NOMO-1 treated with DMSO at 0.1 percent for 48 hours (cell line): ENCODE data around the gene ZNF750.

Experiments
- DNase-seq: peaks from one replicate; lab custom pipeline; 2025; ENCODE audit not compliant: unreplicated experiment; lab: John Stamatoyannopoulos, UW

ZNF750 gene

DNA sequence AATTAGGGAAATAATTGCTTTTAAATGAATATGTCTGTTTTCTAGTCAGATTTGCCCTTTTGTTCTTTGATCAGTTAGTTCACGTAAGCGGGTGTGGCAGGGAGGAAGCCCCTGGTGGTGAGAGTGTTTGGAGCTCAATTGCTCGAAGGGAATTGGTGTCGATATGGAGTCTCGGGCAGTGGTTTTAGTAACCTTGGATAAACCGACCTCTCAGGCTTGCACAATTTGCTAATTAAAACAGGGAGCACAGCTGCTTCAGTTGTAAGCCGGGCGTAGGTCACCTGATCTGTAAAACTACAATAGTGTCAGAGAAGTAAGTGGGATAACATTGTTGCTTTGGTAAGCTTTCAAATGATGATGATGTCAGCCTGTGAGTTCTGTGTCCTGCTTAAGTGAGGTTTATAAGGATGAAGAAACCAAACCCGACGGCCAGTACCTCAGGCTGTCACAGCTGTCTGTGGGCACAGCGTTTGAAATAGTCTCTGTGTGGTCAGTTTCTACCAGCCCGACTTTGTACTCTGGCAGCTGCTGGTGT is 2.9 kb downstream of the ZNF750 start:
- DNase-seq: peak; percentile 80

DNA sequence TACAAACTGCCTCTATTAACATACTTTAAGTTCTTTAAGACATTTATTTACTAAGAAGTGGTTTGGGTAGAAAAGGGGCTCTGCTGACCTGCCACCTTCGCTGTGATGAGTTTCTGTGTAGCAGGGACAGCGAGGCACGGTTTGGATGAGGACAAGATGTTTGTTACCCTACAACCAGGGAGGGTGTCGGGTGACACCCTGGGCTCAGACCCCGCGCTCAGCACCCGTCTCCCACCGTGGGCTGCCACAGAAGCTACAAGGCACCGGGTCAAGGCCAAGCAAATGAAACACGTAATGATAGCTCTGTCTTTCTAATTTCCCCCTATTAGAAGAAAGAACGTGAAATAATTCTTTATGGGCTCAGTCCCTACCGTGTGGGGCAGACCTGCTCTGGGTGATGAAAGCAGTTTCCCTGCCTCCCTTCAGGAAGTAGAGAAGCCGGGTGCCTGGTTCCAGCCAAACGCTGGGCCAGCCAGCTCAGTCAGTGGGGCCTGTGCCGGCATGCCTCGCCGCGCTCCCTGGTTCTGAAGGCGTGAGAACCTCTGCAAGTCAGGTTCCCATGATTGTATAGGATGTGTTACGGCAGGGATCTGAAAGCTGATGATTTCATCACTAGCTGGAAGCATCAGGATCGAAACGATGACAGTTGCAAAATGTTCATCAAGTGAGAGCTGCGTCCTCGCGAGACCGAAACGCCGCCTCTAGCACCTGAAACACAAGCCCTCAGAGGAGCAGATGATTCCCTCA is 3.9 kb downstream of the ZNF750 start:
- no peak for DNase-seq

DNA sequence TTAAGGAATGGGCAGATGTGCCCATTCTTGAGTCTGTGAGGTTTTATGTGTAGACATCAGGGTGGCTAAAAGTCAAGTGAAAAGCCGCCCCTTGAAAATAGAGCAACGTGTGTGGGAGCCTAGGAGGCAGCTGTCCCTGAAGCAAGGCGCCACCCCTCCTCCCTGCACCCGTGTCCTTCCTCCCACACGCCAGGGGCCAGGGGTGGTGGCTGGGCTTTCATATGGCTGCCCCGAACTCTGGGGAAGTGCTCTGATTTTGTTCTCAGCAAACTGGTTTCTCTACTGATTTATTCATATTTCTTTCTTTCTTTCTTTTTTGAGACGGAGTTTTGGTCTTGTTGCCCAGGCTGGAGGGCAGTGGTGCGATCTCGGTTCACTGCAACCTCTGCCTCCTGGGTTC is 4.7 kb downstream of the ZNF750 start:
- DNase-seq: no peak

- no peak for DNase-seq
Observed at GRCh38 chr17:82832881-82833475, 6.8 kb downstream of the ZNF750 start.

DNA sequence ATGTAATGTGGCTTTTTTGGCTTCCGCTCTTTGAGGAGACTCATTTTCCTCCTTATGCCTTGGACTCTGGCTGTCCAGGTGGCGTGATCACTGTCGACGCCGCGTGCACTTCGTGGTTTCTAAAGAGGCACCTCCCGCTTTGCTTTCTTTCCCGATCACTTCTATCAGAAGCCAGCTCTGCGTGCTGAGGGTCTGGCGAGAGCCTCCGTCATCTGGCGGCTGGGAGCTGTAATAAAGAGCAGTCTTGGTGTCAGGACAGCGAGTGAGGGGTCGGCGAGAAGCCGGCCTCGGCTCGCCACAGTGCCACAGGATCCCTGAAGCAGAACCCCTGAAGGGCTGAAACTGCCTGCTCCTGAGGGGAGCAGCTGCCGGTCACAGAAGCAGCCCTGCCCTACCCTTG is 7.4 kb downstream of the ZNF750 start:
- no peak for DNase-seq

- no peak for DNase-seq
Observed at GRCh38 chr17:82831818-82832200, 8.0 kb downstream of the ZNF750 start.

DNA sequence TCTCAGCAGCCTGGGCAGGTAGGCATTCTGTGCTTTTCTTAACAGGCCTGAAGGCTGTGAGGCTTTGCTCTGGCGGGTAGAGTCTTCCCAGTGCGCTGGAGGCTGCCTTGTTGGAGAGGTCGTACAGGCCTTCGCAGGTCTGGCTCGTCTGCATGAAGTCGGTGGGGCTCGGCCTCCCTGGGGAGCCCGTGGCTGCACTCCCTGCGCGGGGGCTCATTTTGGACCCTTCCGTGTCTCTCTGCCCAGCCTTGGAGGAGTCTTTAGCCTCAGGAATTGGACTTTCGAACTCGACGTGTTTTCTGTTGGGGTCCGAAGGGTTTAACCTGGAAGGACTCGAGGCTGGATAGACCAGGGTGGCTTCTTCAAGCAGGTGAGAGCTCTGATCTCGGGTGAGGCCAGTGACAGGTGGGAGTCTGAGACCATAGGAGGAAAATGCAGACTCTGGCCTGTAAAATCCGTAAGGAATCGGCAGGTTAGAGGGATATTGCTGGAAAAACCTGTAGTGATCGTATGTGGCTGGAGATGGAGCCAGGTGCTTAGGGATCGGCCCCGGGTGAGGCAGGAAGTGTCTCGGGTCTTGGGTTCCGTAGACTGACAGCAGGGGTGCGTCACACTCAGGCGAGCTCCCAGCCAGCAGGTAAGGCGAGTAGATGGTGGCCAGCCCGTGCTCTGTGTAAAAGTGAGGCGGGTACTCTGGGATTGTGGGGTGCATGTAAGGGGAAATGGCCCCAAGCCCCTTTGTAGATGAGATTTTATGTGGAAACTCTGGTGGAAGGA is 8.6 kb downstream of the ZNF750 start:
- no peak for DNase-seq

DNA sequence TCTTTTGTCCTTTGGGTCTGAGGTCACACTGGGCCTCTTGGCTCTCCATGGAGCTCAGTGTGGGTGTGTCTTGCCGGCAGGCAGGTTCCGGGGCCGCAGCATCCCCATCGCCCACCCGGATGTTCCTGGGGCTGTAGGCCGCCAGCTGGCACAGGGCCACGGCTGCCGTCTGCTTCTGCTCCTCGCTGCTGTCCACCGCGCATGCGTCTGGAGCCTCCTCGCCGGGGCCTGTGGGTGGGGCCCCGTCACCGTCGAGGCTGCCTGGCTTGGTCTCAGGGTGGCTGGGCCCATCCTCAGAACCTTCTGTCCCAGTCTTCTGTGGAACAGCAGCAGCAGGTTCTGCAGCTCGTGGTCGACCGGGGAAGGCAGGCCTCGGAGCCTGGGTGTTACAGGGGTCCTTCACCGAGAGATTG is 9.6 kb downstream of the ZNF750 start:
- no peak for DNase-seq

- DNase-seq: no peak
Observed at GRCh38 chr17:82828875-82829487, 10.8 kb downstream of the ZNF750 start.

GRCh38 chr17:82826956-82827355 is 12.9 kb downstream of the ZNF750 start:
- DNase-seq: no peak

DNA sequence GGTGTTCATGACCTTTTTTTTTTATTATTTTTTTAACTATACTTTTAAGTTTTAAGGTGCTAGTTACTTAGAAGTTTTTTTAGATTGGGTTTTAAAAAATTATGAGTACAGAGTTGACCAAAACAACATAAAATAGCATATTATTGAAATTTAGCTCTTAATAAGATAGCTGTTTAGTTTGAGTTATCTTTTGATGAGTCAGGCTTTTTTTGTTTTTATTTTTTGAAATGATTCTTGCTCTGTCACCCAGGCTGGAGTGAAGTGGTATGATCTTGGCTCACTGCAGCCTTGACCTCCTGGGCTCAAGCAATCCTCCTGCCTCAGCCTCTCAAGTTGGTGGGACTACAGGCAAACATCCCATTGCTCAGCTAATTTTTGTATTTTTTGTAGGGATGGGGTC is 13.6 kb downstream of the ZNF750 start:
- no peak for DNase-seq

DNA sequence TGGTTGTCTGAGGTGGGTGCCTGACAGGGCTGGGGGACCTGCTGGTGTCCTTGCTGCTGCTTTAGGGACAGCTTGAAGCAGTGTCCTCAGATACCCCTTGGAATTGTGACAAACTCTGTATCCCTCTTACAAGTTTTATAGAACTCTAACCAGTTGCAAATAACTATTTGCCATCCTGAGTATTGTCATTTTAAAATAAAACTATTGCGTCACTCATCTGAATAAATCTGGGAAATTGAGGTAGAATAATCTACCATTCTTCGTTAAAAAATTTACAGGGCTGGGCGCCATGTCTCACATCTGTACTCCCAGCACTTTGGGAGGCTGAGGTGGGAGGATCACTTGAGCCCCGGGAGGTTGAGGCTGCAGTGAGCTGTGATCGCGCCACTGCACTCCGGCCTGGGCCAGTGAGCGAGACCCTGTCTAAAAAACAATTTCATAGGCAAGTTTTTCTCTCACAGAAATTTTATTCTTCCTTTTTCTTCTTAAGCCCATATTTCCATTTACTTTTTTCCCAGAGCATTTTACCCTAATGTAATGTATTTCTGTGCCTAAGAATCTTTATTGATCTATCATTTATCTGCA is 14.2 kb downstream of the ZNF750 start:
- no peak for DNase-seq

GRCh38 chr17:82823004-82823403 is 16.8 kb downstream of the ZNF750 start:
- no peak for DNase-seq

DNA sequence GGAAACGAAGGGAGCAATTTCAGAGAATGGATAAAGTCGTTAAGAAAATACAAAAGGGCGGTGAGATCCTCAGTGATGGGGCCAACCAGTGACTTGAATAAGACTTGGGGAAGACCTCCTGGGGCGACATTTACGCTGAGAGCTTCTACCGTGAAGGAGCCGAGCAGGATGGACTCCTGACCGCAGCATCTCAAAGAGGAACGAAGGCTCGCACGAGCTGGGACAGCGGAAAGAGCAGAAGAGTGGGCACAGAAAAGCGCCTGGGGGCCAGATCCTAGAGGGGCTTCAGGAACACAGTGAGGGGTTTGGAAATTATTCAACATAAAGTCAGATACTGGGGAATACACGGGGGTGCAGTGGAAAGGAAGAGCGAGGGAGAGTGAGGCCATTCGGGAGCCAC is 17.5 kb downstream of the ZNF750 start:
- no peak for DNase-seq

DNA sequence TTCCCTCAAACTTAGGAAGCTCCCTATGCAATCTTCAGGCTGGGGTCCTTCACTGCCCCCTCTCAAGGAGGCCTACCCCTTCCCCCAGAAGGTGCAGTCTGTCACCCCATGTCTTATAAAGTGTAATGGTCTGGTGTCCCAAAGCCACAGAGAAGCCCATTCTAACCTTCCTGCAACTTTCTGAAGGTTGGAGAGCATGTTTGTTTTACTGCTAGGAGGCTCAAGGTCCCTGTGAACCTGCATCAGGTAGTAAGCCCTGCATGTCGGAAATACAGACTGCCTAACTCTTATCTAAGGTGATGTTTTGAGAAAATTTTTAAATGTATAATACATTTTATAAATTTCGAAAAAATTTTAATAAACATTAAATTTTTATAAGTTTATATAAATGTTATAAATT is 18.3 kb downstream of the ZNF750 start:
- DNase-seq: no peak

GRCh38 chr17:82820278-82821251 is 19.3 kb downstream of the ZNF750 start:
- DNase-seq: no peak

DNA sequence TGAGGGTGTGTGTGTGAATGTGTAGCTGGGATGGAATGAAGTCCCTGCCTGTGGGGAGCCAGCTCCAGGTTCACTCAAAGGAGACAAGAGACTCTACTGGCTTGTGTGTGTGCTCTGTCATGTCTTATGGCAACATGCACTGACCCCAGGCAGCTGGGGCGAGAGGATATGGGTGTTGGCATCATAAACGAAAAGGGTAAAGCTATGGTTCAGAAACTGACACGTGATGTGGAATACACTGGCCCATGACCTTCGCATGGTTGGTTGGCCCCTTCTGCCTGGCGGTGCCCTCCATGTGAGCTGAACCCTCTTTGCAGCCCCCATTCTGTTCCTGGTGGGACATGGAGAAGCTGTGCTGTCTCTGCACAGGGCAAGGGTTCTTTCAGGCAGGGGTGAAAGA is 21.9 kb downstream of the ZNF750 start:
- no peak for DNase-seq

GRCh38 chr17:82816358-82816757 is 23.5 kb downstream of the ZNF750 start:
- DNase-seq: no peak

DNA sequence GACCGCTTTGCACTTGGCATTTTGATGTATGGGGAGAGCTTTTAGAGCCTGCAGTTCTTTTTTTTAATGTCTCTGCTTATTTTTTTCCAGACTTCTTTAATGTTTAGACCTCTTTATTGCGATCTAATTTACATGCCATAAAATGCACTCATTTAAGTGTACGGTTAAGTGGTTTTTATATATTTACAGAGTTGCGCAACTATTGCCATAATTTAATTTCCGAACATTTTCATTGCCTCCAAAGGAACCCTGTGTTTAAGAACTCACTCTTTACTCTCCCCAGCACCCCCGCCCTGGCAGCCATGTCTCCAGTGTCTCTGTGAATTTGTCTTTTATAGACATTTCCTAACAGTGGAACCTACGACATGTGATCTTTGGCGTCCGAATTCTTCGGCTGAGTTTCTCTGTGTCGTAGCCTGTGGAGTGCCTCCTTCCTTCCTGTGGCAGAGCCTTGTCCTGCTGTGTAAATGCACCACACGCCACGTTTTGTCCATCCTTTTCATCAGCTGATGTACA is 24.0 kb downstream of the ZNF750 start:
- no peak for DNase-seq

- no peak for DNase-seq
Observed at GRCh38 chr17:82815354-82815753, 24.5 kb downstream of the ZNF750 start.
